ENCODE results near the gene PHF20. TPM values are rescaled to one million over a fixed set of nuclear protein-coding genes. Genes with fewer than 3 reads are reported as not detected.

Gene PHF20
- polyA plus RNA-seq, 1 donor: 23.6 TPM

- WGBS (ENCODE audit: insufficient coverage, low lambda C conversion rate): no CpG with 5 or more reads among the region's 8 CpGs
- no peak for DNase-seq
- Histone ChIP-seq H3K27me3 (ENCODE audit: control insufficient read depth, insufficient read depth, low read length) (no peaks in the 10 kb centered on the region), H3K9me3 (ENCODE audit: control insufficient read depth, low read depth, low read length) (no peaks in the 10 kb centered on the region), H3K36me3 (ENCODE audit: control insufficient read depth, insufficient read depth, low read length) (peaks cover 8% of the 10 kb centered on the region), H3K27ac (ENCODE audit: low read length) (no peak overlapping the region), H3K4me1 (ENCODE audit: control insufficient read depth, insufficient read depth, low read length) (no peaks in the 10 kb centered on the region), H3K4me3 (ENCODE audit: low read length) (no peak overlapping the region)
Measured at GRCh38 chr20:35821807-35822242, 50.0 kb downstream of the PHF20 start.

- no peak overlapping the region for H3K4me3 ChIP-seq (ENCODE audit: low read length)
- WGBS (ENCODE audit: insufficient coverage, low lambda C conversion rate): 100% methylated on average over 2 of the region's 6 CpGs
- H3K36me3 ChIP-seq (ENCODE audit: control insufficient read depth, insufficient read depth, low read length): peaks cover 8% of the 10 kb centered on the region
- H3K27ac ChIP-seq (ENCODE audit: low read length): no peak overlapping the region
- no peak for DNase-seq
- no peaks in the 10 kb centered on the region for H3K27me3 ChIP-seq (ENCODE audit: control insufficient read depth, insufficient read depth, low read length)
- no peaks in the 10 kb centered on the region for H3K4me1 ChIP-seq (ENCODE audit: control insufficient read depth, insufficient read depth, low read length)
- no peaks in the 10 kb centered on the region for H3K9me3 ChIP-seq (ENCODE audit: control insufficient read depth, low read depth, low read length)
Measured at GRCh38 chr20:35823147-35823546, 51.3 kb downstream of the PHF20 start.

- no CpG with 5 or more reads among the region's 2 CpGs for WGBS (ENCODE audit: insufficient coverage, low lambda C conversion rate)
- H3K4me1 ChIP-seq (ENCODE audit: control insufficient read depth, insufficient read depth, low read length): no peaks in the 10 kb centered on the region
- no peak overlapping the region for H3K4me3 ChIP-seq (ENCODE audit: low read length)
Measured at GRCh38 chr20:35823937-35824336, 52.1 kb downstream of the PHF20 start.

GRCh38 chr20:35826397-35826998 lies 54.7 kb downstream of the PHF20 start:
- Histone ChIP-seq H3K4me3 (ENCODE audit: low read length) (no peak overlapping the region), H3K4me1 (ENCODE audit: control insufficient read depth, insufficient read depth, low read length) (no peaks in the 10 kb centered on the region), H3K9me3 (ENCODE audit: control insufficient read depth, low read depth, low read length) (no peaks in the 10 kb centered on the region), H3K27ac (ENCODE audit: low read length) (no peak overlapping the region), H3K36me3 (ENCODE audit: control insufficient read depth, insufficient read depth, low read length) (peaks cover 13% of the 10 kb centered on the region), H3K27me3 (ENCODE audit: control insufficient read depth, insufficient read depth, low read length) (no peaks in the 10 kb centered on the region)
- WGBS (ENCODE audit: insufficient coverage, low lambda C conversion rate): 88% methylated on average over 1 of the region's 1 CpG
- DNase-seq: no peak

More at GRCh38 chr20:35823937-35824336, 52.1 kb downstream of the PHF20 start:
- Histone ChIP-seq H3K9me3 (ENCODE audit: control insufficient read depth, low read depth, low read length) (no peaks in the 10 kb centered on the region), H3K27me3 (ENCODE audit: control insufficient read depth, insufficient read depth, low read length) (no peaks in the 10 kb centered on the region), H3K27ac (ENCODE audit: low read length) (no peak overlapping the region), H3K36me3 (ENCODE audit: control insufficient read depth, insufficient read depth, low read length) (peaks cover 8% of the 10 kb centered on the region)
- no peak for DNase-seq

- Histone ChIP-seq H3K4me3 (ENCODE audit: low read length) (no peak overlapping the region), H3K27me3 (ENCODE audit: control insufficient read depth, insufficient read depth, low read length) (no peaks in the 10 kb centered on the region), H3K36me3 (ENCODE audit: control insufficient read depth, insufficient read depth, low read length) (peaks cover 16% of the 10 kb centered on the region), H3K4me1 (ENCODE audit: control insufficient read depth, insufficient read depth, low read length) (no peaks in the 10 kb centered on the region), H3K27ac (ENCODE audit: low read length) (no peak overlapping the region), H3K9me3 (ENCODE audit: control insufficient read depth, low read depth, low read length) (no peaks in the 10 kb centered on the region)
- no CpG with 5 or more reads among the region's 3 CpGs for WGBS (ENCODE audit: insufficient coverage, low lambda C conversion rate)
- no peak for DNase-seq
Measured at GRCh38 chr20:35828434-35828833, 56.6 kb downstream of the PHF20 start.

- Histone ChIP-seq H3K27me3 (ENCODE audit: control insufficient read depth, insufficient read depth, low read length) (no peaks in the 10 kb centered on the region), H3K9me3 (ENCODE audit: control insufficient read depth, low read depth, low read length) (no peaks in the 10 kb centered on the region), H3K4me3 (ENCODE audit: low read length) (no peak overlapping the region), H3K27ac (ENCODE audit: low read length) (no peak overlapping the region), H3K36me3 (ENCODE audit: control insufficient read depth, insufficient read depth, low read length) (peaks cover 13% of the 10 kb centered on the region), H3K4me1 (ENCODE audit: control insufficient read depth, insufficient read depth, low read length) (no peaks in the 10 kb centered on the region)
- DNase-seq: no peak
- 100% methylated on average over 1 of the region's 4 CpGs for WGBS (ENCODE audit: insufficient coverage, low lambda C conversion rate)
Measured at GRCh38 chr20:35828916-35829315, 57.1 kb downstream of the PHF20 start.

- DNase-seq: no peak
- Histone ChIP-seq H3K27ac (ENCODE audit: low read length) (no peak overlapping the region), H3K9me3 (ENCODE audit: control insufficient read depth, low read depth, low read length) (no peaks in the 10 kb centered on the region), H3K36me3 (ENCODE audit: control insufficient read depth, insufficient read depth, low read length) (peaks cover 11% of the 10 kb centered on the region), H3K27me3 (ENCODE audit: control insufficient read depth, insufficient read depth, low read length) (no peaks in the 10 kb centered on the region), H3K4me1 (ENCODE audit: control insufficient read depth, insufficient read depth, low read length) (no peaks in the 10 kb centered on the region), H3K4me3 (ENCODE audit: low read length) (no peak overlapping the region)
Measured at GRCh38 chr20:35830264-35830663, 58.4 kb downstream of the PHF20 start.

- Histone ChIP-seq H3K27ac (ENCODE audit: low read length) (no peak overlapping the region), H3K27me3 (ENCODE audit: control insufficient read depth, insufficient read depth, low read length) (no peaks in the 10 kb centered on the region), H3K4me3 (ENCODE audit: low read length) (no peak overlapping the region), H3K9me3 (ENCODE audit: control insufficient read depth, low read depth, low read length) (no peaks in the 10 kb centered on the region), H3K36me3 (ENCODE audit: control insufficient read depth, insufficient read depth, low read length) (peaks cover 11% of the 10 kb centered on the region), H3K4me1 (ENCODE audit: control insufficient read depth, insufficient read depth, low read length) (no peaks in the 10 kb centered on the region)
- no CpG with 5 or more reads among the region's 1 CpG for WGBS (ENCODE audit: insufficient coverage, low lambda C conversion rate)
- DNase-seq: no peak
Measured at GRCh38 chr20:35831029-35831428, 59.2 kb downstream of the PHF20 start.

- no peak overlapping the region for H3K27ac ChIP-seq (ENCODE audit: low read length)
- DNase-seq: no peak
- H3K9me3 ChIP-seq (ENCODE audit: control insufficient read depth, low read depth, low read length): no peaks in the 10 kb centered on the region
- 86% methylated on average over 2 of the region's 2 CpGs for WGBS (ENCODE audit: insufficient coverage, low lambda C conversion rate)
- no peak overlapping the region for H3K4me3 ChIP-seq (ENCODE audit: low read length)
- no peaks in the 10 kb centered on the region for H3K27me3 ChIP-seq (ENCODE audit: control insufficient read depth, insufficient read depth, low read length)
- H3K36me3 ChIP-seq (ENCODE audit: control insufficient read depth, insufficient read depth, low read length): peaks cover 9% of the 10 kb centered on the region
- no peaks in the 10 kb centered on the region for H3K4me1 ChIP-seq (ENCODE audit: control insufficient read depth, insufficient read depth, low read length)
Measured at GRCh38 chr20:35831971-35832370, 60.2 kb downstream of the PHF20 start.

- Histone ChIP-seq H3K4me1 (ENCODE audit: control insufficient read depth, insufficient read depth, low read length) (no peaks in the 10 kb centered on the region), H3K9me3 (ENCODE audit: control insufficient read depth, low read depth, low read length) (no peaks in the 10 kb centered on the region), H3K36me3 (ENCODE audit: control insufficient read depth, insufficient read depth, low read length) (peaks cover 9% of the 10 kb centered on the region), H3K27ac (ENCODE audit: low read length) (no peak overlapping the region), H3K4me3 (ENCODE audit: low read length) (no peak overlapping the region), H3K27me3 (ENCODE audit: control insufficient read depth, insufficient read depth, low read length) (no peaks in the 10 kb centered on the region)
- WGBS (ENCODE audit: insufficient coverage, low lambda C conversion rate): no CpG with 5 or more reads among the region's 1 CpG
- no peak for DNase-seq
Measured at GRCh38 chr20:35833241-35833640, 61.4 kb downstream of the PHF20 start.

GRCh38 chr20:35837577-35838195 lies 65.9 kb downstream of the PHF20 start:
- no peak for DNase-seq
- Histone ChIP-seq H3K36me3 (ENCODE audit: control insufficient read depth, insufficient read depth, low read length) (peaks cover 4% of the 10 kb centered on the region), H3K27ac (ENCODE audit: low read length) (no peak overlapping the region), H3K4me3 (ENCODE audit: low read length) (no peak overlapping the region), H3K4me1 (ENCODE audit: control insufficient read depth, insufficient read depth, low read length) (no peaks in the 10 kb centered on the region), H3K9me3 (ENCODE audit: control insufficient read depth, low read depth, low read length) (peaks cover 8% of the 10 kb centered on the region), H3K27me3 (ENCODE audit: control insufficient read depth, insufficient read depth, low read length) (no peaks in the 10 kb centered on the region)
- WGBS (ENCODE audit: insufficient coverage, low lambda C conversion rate): 100% methylated on average over 1 of the region's 6 CpGs
